Dermis microvascular lymphatic vessel endothelial cell (primary cell): ENCODE results near the gene TOMM7. TPM values are rescaled to one million over a fixed set of nuclear protein-coding genes. Genes with fewer than 3 reads are reported as not detected.

ENCODE experiments used
- DNase-seq, 2 donors: peaks; one replicate each; pipeline versions ENCODE4 v3.0.0 to v3.0.0-alpha.2; 2010; ENCODE audit warnings: low read depth in 2 of 2
- total RNA-seq: library from RNA; depleted of rRNA; stranded (reverse); fragments of >200 nt; gene quantifications from 2 replicates; pipeline ENCODE4 v1.2.1, GENCODE V29; 2014

The TOMM7 gene
- 94.4 and 103 TPM in 2 replicates for total RNA-seq

GRCh38 chr7:22822486-22823141 lies at the start of gene TOMM7:
TOMM7 (minus strand) TSS chr7:22822849; CDS start chr7:22822779, 70 bp downstream.
- DNase-seq: peak; percentile 95 to 98

GRCh38 chr7:22872096-22872807 lies 49.6 kb upstream of the TOMM7 start:
- no peak for DNase-seq

- DNase-seq: no peak
Measured at GRCh38 chr7:22871661-22872060, 49.0 kb upstream of the TOMM7 start.

- DNase-seq: no peak
Measured at GRCh38 chr7:22868509-22868908, 45.9 kb upstream of the TOMM7 start.

- DNase-seq: peak in 1 of 2 donors; percentile 31
Measured at GRCh38 chr7:22867589-22867988, 44.9 kb upstream of the TOMM7 start.

- DNase-seq: peak; percentile 76 to 87
Measured at GRCh38 chr7:22867003-22867402, 44.4 kb upstream of the TOMM7 start.

- DNase-seq: no peak
Measured at GRCh38 chr7:22865602-22865960, 42.9 kb upstream of the TOMM7 start.

- no peak for DNase-seq
Measured at GRCh38 chr7:22864855-22865601, 42.4 kb upstream of the TOMM7 start.

GRCh38 chr7:22864301-22864700 lies 41.7 kb upstream of the TOMM7 start:
- DNase-seq: no peak

GRCh38 chr7:22863156-22863899 lies 40.7 kb upstream of the TOMM7 start:
- no peak for DNase-seq

GRCh38 chr7:22861576-22861975 lies 38.9 kb upstream of the TOMM7 start:
- DNase-seq: no peak

- no peak for DNase-seq
Measured at GRCh38 chr7:22860784-22861482, 38.3 kb upstream of the TOMM7 start.

GRCh38 chr7:22860337-22860736 lies 37.7 kb upstream of the TOMM7 start:
- no peak for DNase-seq

- DNase-seq: no peak
Measured at GRCh38 chr7:22859641-22860290, 37.1 kb upstream of the TOMM7 start.

GRCh38 chr7:22858640-22859561 lies 36.3 kb upstream of the TOMM7 start:
- DNase-seq: peak; percentile 31 to 93

- peak in 1 of 2 donors; percentile 76 for DNase-seq
Measured at GRCh38 chr7:22858274-22858639, 35.6 kb upstream of the TOMM7 start.

GRCh38 chr7:22856416-22856815 lies 33.8 kb upstream of the TOMM7 start:
- no peak for DNase-seq

GRCh38 chr7:22855049-22855392 lies 32.4 kb upstream of the TOMM7 start:
- no peak for DNase-seq

GRCh38 chr7:22854158-22855048 lies 31.8 kb upstream of the TOMM7 start:
- DNase-seq: peak in 1 of 2 donors; percentile 63
